ENCODE results near the gene ACY1.

The ACY1 gene

DNA sequence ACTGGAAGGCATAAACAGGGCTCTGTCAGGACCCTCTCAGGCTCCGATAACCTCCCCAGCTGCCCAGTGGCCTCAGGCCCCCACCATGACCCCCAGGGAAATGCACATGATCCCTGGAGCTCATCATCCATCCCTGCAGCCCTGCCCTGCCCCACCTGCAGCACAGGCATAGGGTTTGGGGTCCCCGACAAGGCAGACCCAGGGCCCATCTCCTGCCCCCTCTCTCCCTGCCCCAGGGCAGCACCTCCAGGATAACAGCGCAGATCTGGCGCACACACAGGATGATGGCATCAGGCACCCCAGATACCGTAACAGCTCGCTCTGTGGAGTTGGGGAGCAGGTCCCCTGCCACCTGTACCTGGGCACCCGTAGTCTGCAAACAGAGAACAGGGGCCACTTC, 23.7 kb upstream of the ACY1 start:
- Histone ChIP-seq H3K4me3 (ENCODE audit: low read length) (no peak overlapping the region), H3K4me2 (ENCODE audit: low read depth, low read length) (no peak overlapping the region), H3K4me1 (ENCODE audit: low read length) (no peaks in the 10 kb centered on the region), H3K9ac (ENCODE audit: low read length) (no peak overlapping the region), H3K36me3 (replicated peaks; ENCODE audit: insufficient read depth, low read length) (no peaks in the 10 kb centered on the region), H3K9me3 (replicated peaks; ENCODE audit: insufficient read depth, low read length) (no peaks in the 10 kb centered on the region), H4K20me1 (ENCODE audit: insufficient read depth, low read length) (no peaks in the 10 kb centered on the region), H3K79me2 (ENCODE audit: low read length) (no peaks in the 10 kb centered on the region), H3K27ac (ENCODE audit: low read length) (no peak overlapping the region), H3K27me3 (replicated peaks; ENCODE audit: insufficient read depth, low read length) (peaks cover 7% of the 10 kb centered on the region; the same call in 1 of the 2 replicates), H2AFZ (ENCODE audit: low read length) (no peak overlapping the region), H3K9me2 (replicated peaks; ENCODE audit: insufficient read depth, low read length) (no peaks in the 10 kb centered on the region), H3F3A (ENCODE audit: insufficient read depth, low read length) (no peaks in the 10 kb centered on the region)
- no peak for DNase-seq
- no peak for TF ChIP-seq EZH2 (optimal IDR thresholded peaks at IDR 0.05; ENCODE audit: low read depth, low read length)
- TF ChIP-seq, protein P1, sequence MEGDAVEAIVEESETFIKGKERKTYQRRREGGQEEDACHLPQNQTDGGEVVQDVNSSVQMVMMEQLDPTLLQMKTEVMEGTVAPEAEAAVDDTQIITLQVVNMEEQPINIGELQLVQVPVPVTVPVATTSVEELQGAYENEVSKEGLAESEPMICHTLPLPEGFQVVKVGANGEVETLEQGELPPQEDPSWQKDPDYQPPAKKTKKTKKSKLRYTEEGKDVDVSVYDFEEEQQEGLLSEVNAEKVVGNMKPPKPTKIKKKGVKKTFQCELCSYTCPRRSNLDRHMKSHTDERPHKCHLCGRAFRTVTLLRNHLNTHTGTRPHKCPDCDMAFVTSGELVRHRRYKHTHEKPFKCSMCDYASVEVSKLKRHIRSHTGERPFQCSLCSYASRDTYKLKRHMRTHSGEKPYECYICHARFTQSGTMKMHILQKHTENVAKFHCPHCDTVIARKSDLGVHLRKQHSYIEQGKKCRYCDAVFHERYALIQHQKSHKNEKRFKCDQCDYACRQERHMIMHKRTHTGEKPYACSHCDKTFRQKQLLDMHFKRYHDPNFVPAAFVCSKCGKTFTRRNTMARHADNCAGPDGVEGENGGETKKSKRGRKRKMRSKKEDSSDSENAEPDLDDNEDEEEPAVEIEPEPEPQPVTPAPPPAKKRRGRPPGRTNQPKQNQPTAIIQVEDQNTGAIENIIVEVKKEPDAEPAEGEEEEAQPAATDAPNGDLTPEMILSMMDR (IDR thresholded peaks at IDR 0.05; ENCODE audit: low read length): no peak
- TF ChIP-seq EZH2phosphoT487 (IDR thresholded peaks at IDR 0.05; ENCODE audit: low read length): no peak

DNA sequence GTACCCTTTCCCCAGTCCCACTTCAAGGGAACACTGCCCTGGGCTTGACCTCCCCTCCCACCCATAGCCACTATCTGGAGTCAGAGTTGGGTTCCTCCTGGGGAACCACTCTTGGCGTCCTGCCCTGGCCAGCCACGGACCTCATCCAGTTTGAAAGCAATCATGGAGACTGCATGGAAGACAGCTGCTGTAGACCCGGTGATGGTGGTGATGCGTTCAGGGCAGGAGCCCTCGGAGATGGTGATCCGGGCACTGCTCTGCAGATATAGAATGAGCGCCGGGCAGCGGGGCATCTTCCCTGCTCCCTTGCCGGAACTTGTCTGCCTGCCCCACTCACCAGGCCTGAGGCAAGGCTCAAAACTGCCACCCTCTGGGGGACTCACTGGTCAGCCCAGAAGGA, 22.9 kb upstream of the ACY1 start:
- H4K20me1 ChIP-seq (ENCODE audit: insufficient read depth, low read length): no peaks in the 10 kb centered on the region
- no peak overlapping the region for H3K27ac ChIP-seq (ENCODE audit: low read length)
- H3K9ac ChIP-seq (ENCODE audit: low read length): no peak overlapping the region
- no peak overlapping the region for H3K4me2 ChIP-seq (ENCODE audit: low read depth, low read length)
- H3K9me3 ChIP-seq (replicated peaks; ENCODE audit: insufficient read depth, low read length): no peaks in the 10 kb centered on the region
- TF ChIP-seq, protein P1 (IDR thresholded peaks at IDR 0.05; ENCODE audit: low read length): no peak
- no peak for TF ChIP-seq EZH2phosphoT487 (IDR thresholded peaks at IDR 0.05; ENCODE audit: low read length)
- TF ChIP-seq EZH2 (optimal IDR thresholded peaks at IDR 0.05; ENCODE audit: low read depth, low read length): no peak
- H3F3A ChIP-seq (ENCODE audit: insufficient read depth, low read length): no peaks in the 10 kb centered on the region
- 0 out of 2 replicates have a peak, but pooled peaks cover under 1% of the 10 kb centered on the region for H3K27me3 ChIP-seq (replicated peaks; ENCODE audit: insufficient read depth, low read length)
- H3K4me1 ChIP-seq (ENCODE audit: low read length): no peaks in the 10 kb centered on the region
- no peak overlapping the region for H3K4me3 ChIP-seq (ENCODE audit: low read length)
- no peak overlapping the region for H2AFZ ChIP-seq (ENCODE audit: low read length)
- H3K79me2 ChIP-seq (ENCODE audit: low read length): no peaks in the 10 kb centered on the region
- no peak for DNase-seq
- H3K36me3 ChIP-seq (replicated peaks; ENCODE audit: insufficient read depth, low read length): no peaks in the 10 kb centered on the region
- H3K9me2 ChIP-seq (replicated peaks; ENCODE audit: insufficient read depth, low read length): no peaks in the 10 kb centered on the region

DNA sequence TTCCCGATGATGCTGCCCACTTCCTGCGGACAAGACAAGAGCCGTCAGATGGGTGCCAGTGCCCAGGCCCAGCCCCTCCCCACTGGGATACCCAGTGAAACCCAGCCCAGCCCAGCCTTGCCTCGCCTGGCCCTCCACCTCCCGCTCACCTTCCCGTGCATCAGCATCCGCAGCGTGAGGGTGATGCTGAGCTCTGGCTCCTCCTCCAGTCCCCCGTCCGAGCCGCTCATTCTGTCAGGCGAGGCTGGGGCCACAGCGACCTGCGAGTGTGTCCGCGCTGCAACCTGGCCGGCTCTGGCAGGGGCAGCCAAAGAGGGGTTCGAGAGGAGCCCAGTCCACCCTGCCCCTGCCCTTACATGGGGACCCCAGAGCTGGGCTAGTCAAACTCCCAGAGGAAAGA, 22.3 kb upstream of the ACY1 start:
- no peaks in the 10 kb centered on the region for H3K27me3 ChIP-seq (replicated peaks; ENCODE audit: insufficient read depth, low read length)
- no peak overlapping the region for H3K9ac ChIP-seq (ENCODE audit: low read length)
- H4K20me1 ChIP-seq (ENCODE audit: insufficient read depth, low read length): no peaks in the 10 kb centered on the region
- no peaks in the 10 kb centered on the region for H3F3A ChIP-seq (ENCODE audit: insufficient read depth, low read length)
- TF ChIP-seq, protein P1 (IDR thresholded peaks at IDR 0.05; ENCODE audit: low read length): no peak
- no peak for TF ChIP-seq EZH2 (optimal IDR thresholded peaks at IDR 0.05; ENCODE audit: low read depth, low read length)
- no peak for TF ChIP-seq EZH2phosphoT487 (IDR thresholded peaks at IDR 0.05; ENCODE audit: low read length)
- no peak overlapping the region for H3K4me2 ChIP-seq (ENCODE audit: low read depth, low read length)
- no peak for DNase-seq
- H3K4me1 ChIP-seq (ENCODE audit: low read length): no peaks in the 10 kb centered on the region
- no peaks in the 10 kb centered on the region for H3K9me2 ChIP-seq (replicated peaks; ENCODE audit: insufficient read depth, low read length)
- H3K36me3 ChIP-seq (replicated peaks; ENCODE audit: insufficient read depth, low read length): no peaks in the 10 kb centered on the region
- H3K4me3 ChIP-seq (ENCODE audit: low read length): no peak overlapping the region
- H3K27ac ChIP-seq (ENCODE audit: low read length): no peak overlapping the region
- no peaks in the 10 kb centered on the region for H3K79me2 ChIP-seq (ENCODE audit: low read length)
- H2AFZ ChIP-seq (ENCODE audit: low read length): no peak overlapping the region
- no peaks in the 10 kb centered on the region for H3K9me3 ChIP-seq (replicated peaks; ENCODE audit: insufficient read depth, low read length)

Measured in MM.1S (cell line).